ENCODE results near the gene FBXL7. TPM values are rescaled to one million over a fixed set of nuclear protein-coding genes. Genes with fewer than 3 reads are reported as not detected.

FBXL7 gene
- total RNA-seq, 2 donors from 2014 or later: 21.1 to 31.7 TPM

DNA sequence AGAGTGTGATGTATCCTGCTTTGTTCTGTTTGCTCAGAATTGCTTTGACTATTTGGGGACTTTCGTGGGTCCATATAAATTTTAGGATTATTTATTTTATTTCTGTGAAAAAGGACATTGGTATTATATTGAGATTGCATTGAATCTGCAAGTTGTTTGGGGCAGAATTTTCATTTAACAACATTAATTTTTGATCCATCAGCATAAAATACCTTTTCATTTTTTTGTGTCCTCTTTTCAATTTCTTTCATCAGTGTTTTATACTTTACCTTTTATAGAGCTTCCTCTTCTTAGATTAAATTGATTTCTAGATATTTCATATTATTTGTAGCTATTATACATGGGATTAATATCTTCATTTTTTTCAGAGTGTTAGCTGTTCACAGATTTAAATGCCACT is 40.8 kb upstream of the FBXL7 start:
- ATAC-seq (ENCODE audit: insufficient number of reproducible peaks, low FRiP score, low read depth) (no peak), DNase-seq (ENCODE audit: low spot score) (no peak)
- Histone ChIP-seq H3K4me3 (no peak overlapping the region), H3K4me1 (ENCODE audit: control insufficient read depth in 1 of 2, low read depth in 2 of 2) (no peaks in the 10 kb centered on the region), H3K27me3 (replicated peaks; ENCODE audit: insufficient read depth) (no peaks in the 10 kb centered on the region), H3K36me3 (no peaks in the 10 kb centered on the region), H3K9me3 (no peaks in the 10 kb centered on the region), H3K27ac (no peak overlapping the region)
- TF ChIP-seq, protein P1, sequence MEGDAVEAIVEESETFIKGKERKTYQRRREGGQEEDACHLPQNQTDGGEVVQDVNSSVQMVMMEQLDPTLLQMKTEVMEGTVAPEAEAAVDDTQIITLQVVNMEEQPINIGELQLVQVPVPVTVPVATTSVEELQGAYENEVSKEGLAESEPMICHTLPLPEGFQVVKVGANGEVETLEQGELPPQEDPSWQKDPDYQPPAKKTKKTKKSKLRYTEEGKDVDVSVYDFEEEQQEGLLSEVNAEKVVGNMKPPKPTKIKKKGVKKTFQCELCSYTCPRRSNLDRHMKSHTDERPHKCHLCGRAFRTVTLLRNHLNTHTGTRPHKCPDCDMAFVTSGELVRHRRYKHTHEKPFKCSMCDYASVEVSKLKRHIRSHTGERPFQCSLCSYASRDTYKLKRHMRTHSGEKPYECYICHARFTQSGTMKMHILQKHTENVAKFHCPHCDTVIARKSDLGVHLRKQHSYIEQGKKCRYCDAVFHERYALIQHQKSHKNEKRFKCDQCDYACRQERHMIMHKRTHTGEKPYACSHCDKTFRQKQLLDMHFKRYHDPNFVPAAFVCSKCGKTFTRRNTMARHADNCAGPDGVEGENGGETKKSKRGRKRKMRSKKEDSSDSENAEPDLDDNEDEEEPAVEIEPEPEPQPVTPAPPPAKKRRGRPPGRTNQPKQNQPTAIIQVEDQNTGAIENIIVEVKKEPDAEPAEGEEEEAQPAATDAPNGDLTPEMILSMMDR (IDR thresholded peaks at IDR 0.05): no peak

DNA sequence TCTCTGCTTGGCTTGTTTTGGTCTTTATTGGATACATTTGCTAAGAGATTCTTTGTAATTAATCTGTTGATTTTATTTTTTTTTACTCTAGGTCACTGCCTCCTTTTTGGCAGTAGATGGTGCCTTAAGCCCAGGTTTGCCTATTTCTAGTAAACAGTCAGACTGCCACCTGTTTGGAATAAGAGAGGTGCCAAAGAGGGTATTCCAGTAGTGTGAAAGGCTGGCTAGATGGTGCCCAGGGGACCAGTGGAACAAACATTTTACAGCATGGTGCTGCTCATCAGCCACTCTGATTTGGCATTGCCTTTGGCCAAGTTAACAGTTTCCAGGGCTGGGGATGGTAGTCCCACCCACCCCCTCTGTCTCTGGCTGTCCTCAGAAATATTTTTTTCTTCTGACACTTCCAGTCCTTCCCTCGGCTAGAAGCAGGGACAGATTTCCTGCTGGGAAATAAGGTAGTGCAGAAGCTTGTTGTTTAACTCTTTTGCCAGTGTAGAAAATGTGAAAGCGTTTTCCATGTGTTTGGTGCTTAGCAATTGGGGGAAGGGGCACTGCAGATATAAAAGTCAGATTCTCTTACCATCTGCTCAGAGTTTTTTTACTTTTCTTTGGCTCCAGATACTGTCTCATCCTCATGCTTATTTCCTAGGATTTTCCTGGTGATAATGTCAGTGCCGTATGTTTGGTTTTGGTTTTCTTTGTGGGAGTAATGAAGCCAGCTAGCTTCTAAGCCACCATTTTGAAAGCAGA is 36.6 kb upstream of the FBXL7 start:
- H3K36me3 ChIP-seq: no peaks in the 10 kb centered on the region
- no peaks in the 10 kb centered on the region for H3K4me1 ChIP-seq (ENCODE audit: control insufficient read depth in 1 of 2, low read depth in 2 of 2)
- H3K27ac ChIP-seq: no peak overlapping the region
- TF ChIP-seq, protein P1 (IDR thresholded peaks at IDR 0.05): no peak
- H3K9me3 ChIP-seq: no peaks in the 10 kb centered on the region
- ATAC-seq (ENCODE audit: insufficient number of reproducible peaks, low FRiP score, low read depth) (no peak), DNase-seq (ENCODE audit: low spot score) (no peak)
- no peak overlapping the region for H3K4me3 ChIP-seq
- no peaks in the 10 kb centered on the region for H3K27me3 ChIP-seq (replicated peaks; ENCODE audit: insufficient read depth)

DNA sequence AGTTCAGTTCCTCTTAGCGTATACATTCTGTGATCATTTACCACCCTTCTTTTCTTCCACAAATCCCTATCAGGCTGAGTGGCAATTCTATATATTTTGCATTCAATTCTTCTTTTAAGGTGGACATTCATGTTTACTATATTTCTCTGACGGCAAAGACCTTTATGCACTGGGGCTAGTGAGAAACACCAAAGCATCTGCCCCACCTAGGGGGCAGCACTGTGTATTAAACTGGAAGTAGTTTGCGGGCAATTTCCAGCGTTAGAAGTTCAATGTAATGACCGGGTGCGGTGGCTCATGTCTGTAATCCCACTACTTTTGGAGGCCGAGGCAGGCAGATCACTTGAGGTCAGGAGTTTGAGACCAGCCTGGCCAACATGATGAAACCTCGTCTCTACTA is 27.9 kb upstream of the FBXL7 start:
- Histone ChIP-seq H3K4me3 (no peak overlapping the region), H3K9me3 (no peaks in the 10 kb centered on the region), H3K4me1 (ENCODE audit: control insufficient read depth in 1 of 2, low read depth in 2 of 2) (no peaks in the 10 kb centered on the region), H3K27ac (no peak overlapping the region), H3K27me3 (replicated peaks; ENCODE audit: insufficient read depth) (no peaks in the 10 kb centered on the region), H3K36me3 (no peaks in the 10 kb centered on the region)
- DNase-seq (ENCODE audit: low spot score): no peak
- no peak for ATAC-seq (ENCODE audit: insufficient number of reproducible peaks, low FRiP score, low read depth)
- TF ChIP-seq, protein P1 (IDR thresholded peaks at IDR 0.05): no peak

DNA sequence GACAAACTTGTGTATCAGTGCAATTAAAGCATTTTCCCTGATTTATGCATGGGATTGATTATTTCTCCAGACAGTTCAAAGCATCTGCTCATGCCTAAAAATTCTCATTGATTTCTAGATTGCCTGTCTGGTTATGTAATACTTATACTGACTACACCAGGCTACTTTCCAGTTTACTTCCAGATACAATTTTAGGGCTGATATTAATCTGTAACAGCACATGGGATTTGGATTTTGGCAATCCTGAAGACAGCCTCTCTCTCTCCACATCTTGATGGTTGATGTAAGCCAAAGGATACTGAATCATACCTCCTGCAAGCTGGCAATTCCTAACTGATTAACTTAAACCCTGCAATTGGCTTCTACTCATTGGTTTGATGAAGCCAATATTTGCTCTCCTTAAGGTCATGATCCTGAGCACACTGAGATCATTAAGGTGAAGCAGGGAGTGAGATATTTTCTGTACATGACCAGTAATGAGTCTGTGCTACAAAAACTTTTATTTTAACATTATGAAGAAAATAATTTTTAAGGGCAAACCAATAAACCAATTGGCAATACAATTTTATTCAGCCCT is 25.7 kb upstream of the FBXL7 start:
- Histone ChIP-seq H3K4me3 (no peak overlapping the region), H3K27me3 (replicated peaks; ENCODE audit: insufficient read depth) (no peaks in the 10 kb centered on the region), H3K36me3 (no peaks in the 10 kb centered on the region), H3K27ac (no peak overlapping the region), H3K9me3 (no peaks in the 10 kb centered on the region), H3K4me1 (ENCODE audit: control insufficient read depth in 1 of 2, low read depth in 2 of 2) (no peaks in the 10 kb centered on the region)
- DNase-seq (ENCODE audit: low spot score) (no peak), ATAC-seq (ENCODE audit: insufficient number of reproducible peaks, low FRiP score, low read depth) (no peak)
- TF ChIP-seq, protein P1 (IDR thresholded peaks at IDR 0.05): no peak

DNA sequence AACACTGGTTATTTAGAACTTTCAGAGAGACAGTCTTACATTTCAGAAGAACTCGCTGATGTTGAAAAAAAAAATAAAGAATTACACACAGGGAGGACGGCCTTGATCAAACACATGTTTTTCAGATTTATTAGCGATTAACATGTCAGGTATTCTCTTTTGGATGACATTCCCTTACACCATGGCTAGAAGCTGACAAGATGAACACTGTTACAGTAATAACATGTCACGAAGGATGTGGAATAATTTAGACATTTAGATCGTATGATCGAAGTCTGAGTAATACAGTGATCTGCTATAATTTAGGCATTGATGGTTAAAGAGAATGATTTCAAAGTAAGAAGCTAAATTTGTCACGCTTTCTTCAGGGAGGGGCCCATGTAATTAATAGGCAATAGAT is 24.6 kb upstream of the FBXL7 start:
- TF ChIP-seq, protein P1 (IDR thresholded peaks at IDR 0.05): no peak
- Histone ChIP-seq H3K36me3 (no peaks in the 10 kb centered on the region), H3K4me3 (no peak overlapping the region), H3K4me1 (ENCODE audit: control insufficient read depth in 1 of 2, low read depth in 2 of 2) (no peaks in the 10 kb centered on the region), H3K27me3 (replicated peaks; ENCODE audit: insufficient read depth) (no peaks in the 10 kb centered on the region), H3K9me3 (no peaks in the 10 kb centered on the region), H3K27ac (no peak overlapping the region)
- DNase-seq (ENCODE audit: low spot score): no peak
- no peak for ATAC-seq (ENCODE audit: insufficient number of reproducible peaks, low FRiP score, low read depth)

Data from thoracic aorta (tissue), 2 donors.